ENCODE data around the gene FSTL1. TPM values are rescaled to one million over a fixed set of nuclear protein-coding genes. Genes with fewer than 3 reads are reported as not detected.

Gene FSTL1
- total and polyA plus RNA-seq, 2 donors: 27.1 to 53.5 TPM

DNA sequence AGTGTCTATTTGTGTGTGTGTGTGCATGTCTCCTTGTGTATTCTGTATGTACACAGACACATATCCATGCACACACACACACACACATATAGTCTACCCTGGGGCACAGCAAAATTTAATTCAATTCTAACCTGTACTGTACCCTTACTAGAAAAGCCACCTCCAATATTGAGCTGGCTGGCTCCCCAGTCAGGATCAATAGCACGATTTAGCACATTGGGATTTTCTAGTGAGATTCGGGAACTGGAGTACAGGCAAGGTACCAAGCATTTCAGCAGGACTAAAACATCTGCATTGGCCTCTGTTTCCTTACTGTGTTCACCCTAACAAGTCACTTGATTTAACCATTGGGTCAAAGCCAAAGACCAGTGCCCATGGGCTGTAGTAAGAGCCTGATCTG, 13.2 kb downstream of the FSTL1 start:
- Histone ChIP-seq H3K9me3 (ENCODE audit: control insufficient read depth in 2 of 2, insufficient read depth in 1 of 2, low read length in 1 of 2) (no peaks in the 10 kb centered on the region), H3K4me1 (ENCODE audit: control insufficient read depth in 2 of 2, insufficient read depth in 2 of 2, low read length in 2 of 2) (no peaks in the 10 kb centered on the region), H3K27me3 (ENCODE audit: control insufficient read depth in 2 of 2, insufficient read depth in 1 of 2, low read length in 1 of 2) (no peaks in the 10 kb centered on the region), H3K27ac (ENCODE audit: low read depth in 1 of 2, low read length in 1 of 2) (no peak overlapping the region), H3K36me3 (ENCODE audit: control insufficient read depth in 2 of 2, insufficient read depth in 2 of 2, low read length in 1 of 2) (no peaks in the 10 kb centered on the region), H3K4me3 (ENCODE audit: low read length in 2 of 2) (no peak overlapping the region)
- 97% methylated on average over 2 of the region's 2 CpGs for WGBS
- DNase-seq (ENCODE audit: low read depth in 6 of 9, low spot score in 9 of 9): no peak

DNA sequence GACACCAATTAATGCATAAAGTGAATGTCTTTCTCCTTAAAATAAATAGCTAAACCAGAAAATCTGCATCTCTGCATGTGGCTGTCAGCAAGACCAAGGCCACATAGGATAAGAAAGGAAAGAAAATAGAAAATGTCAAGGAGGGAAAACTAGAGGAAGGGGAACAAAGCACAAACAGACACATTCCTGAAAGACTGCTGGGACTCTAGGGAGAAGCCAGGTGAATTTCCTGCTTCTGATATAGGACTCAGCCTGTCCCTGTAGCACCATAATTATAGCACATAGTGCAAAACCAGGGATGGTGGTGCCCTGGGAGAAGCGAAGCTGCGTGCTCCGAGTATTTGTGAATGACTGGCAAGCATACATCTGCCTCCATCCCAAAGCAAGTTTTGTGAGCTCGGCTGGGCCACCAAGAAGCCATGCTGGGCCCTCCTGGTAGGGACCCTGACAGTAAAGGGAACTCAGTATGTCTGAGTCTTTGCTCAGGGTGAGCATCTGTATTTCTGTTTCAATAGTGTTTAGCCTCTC, 14.2 kb downstream of the FSTL1 start:
- no peaks in the 10 kb centered on the region for H3K27me3 ChIP-seq (ENCODE audit: control insufficient read depth in 2 of 2, insufficient read depth in 1 of 2, low read length in 1 of 2)
- no peaks in the 10 kb centered on the region for H3K9me3 ChIP-seq (ENCODE audit: control insufficient read depth in 2 of 2, insufficient read depth in 1 of 2, low read length in 1 of 2)
- H3K36me3 ChIP-seq (ENCODE audit: control insufficient read depth in 2 of 2, insufficient read depth in 2 of 2, low read length in 1 of 2): no peaks in the 10 kb centered on the region
- DNase-seq (ENCODE audit: low read depth in 6 of 9, low spot score in 9 of 9): no peak
- H3K4me3 ChIP-seq (ENCODE audit: low read length in 2 of 2): no peak overlapping the region
- no peak overlapping the region for H3K27ac ChIP-seq (ENCODE audit: low read depth in 1 of 2, low read length in 1 of 2)
- H3K4me1 ChIP-seq (ENCODE audit: control insufficient read depth in 2 of 2, insufficient read depth in 2 of 2, low read length in 2 of 2): no peaks in the 10 kb centered on the region
- 97% methylated on average over 4 of the region's 4 CpGs for WGBS

DNA sequence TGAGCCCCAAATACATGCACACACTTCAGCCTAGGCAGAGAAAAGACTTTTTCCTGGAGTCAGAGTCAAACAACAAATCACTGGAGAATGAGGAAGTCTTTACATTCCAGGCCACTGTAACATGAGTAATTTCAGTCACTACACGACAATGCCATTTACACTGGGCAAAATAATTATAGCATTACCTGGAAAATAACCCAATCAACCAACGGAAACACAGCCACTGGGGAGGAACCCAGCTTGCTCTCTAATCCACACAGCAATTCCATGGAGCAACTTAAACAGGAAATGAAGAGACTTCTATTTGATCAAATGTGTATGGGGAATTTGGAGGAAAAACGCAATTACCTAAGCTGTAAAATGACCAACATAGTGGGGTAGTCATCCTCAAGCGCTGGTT, 15.2 kb downstream of the FSTL1 start:
- no peaks in the 10 kb centered on the region for H3K27me3 ChIP-seq (ENCODE audit: control insufficient read depth in 2 of 2, insufficient read depth in 1 of 2, low read length in 1 of 2)
- no peak overlapping the region for H3K27ac ChIP-seq (ENCODE audit: low read depth in 1 of 2, low read length in 1 of 2)
- no peaks in the 10 kb centered on the region for H3K4me1 ChIP-seq (ENCODE audit: control insufficient read depth in 2 of 2, insufficient read depth in 2 of 2, low read length in 2 of 2)
- H3K36me3 ChIP-seq (ENCODE audit: control insufficient read depth in 2 of 2, insufficient read depth in 2 of 2, low read length in 1 of 2): no peaks in the 10 kb centered on the region
- no peak overlapping the region for H3K4me3 ChIP-seq (ENCODE audit: low read length in 2 of 2)
- 80% methylated on average over 4 of the region's 4 CpGs for WGBS
- no peaks in the 10 kb centered on the region for H3K9me3 ChIP-seq (ENCODE audit: control insufficient read depth in 2 of 2, insufficient read depth in 1 of 2, low read length in 1 of 2)
- no peak for DNase-seq (ENCODE audit: low read depth in 6 of 9, low spot score in 9 of 9)

GRCh38 chr3:120433662-120434331, 17.0 kb downstream of the FSTL1 start:
- Histone ChIP-seq H3K27ac (ENCODE audit: low read depth in 1 of 2, low read length in 1 of 2) (no peak overlapping the region), H3K4me1 (ENCODE audit: control insufficient read depth in 2 of 2, insufficient read depth in 2 of 2, low read length in 2 of 2) (no peaks in the 10 kb centered on the region), H3K9me3 (ENCODE audit: control insufficient read depth in 2 of 2, insufficient read depth in 1 of 2, low read length in 1 of 2) (no peaks in the 10 kb centered on the region), H3K36me3 (ENCODE audit: control insufficient read depth in 2 of 2, insufficient read depth in 2 of 2, low read length in 1 of 2) (no peaks in the 10 kb centered on the region), H3K4me3 (ENCODE audit: low read length in 2 of 2) (no peak overlapping the region), H3K27me3 (ENCODE audit: control insufficient read depth in 2 of 2, insufficient read depth in 1 of 2, low read length in 1 of 2) (no peaks in the 10 kb centered on the region)
- 98% methylated on average over 4 of the region's 4 CpGs for WGBS
- DNase-seq (ENCODE audit: low read depth in 6 of 9, low spot score in 9 of 9): no peak

- Histone ChIP-seq H3K36me3 (ENCODE audit: control insufficient read depth in 2 of 2, insufficient read depth in 2 of 2, low read length in 1 of 2) (no peaks in the 10 kb centered on the region), H3K4me3 (ENCODE audit: low read length in 2 of 2) (no peak overlapping the region), H3K9me3 (ENCODE audit: control insufficient read depth in 2 of 2, insufficient read depth in 1 of 2, low read length in 1 of 2) (no peaks in the 10 kb centered on the region), H3K4me1 (ENCODE audit: control insufficient read depth in 2 of 2, insufficient read depth in 2 of 2, low read length in 2 of 2) (no peaks in the 10 kb centered on the region), H3K27me3 (ENCODE audit: control insufficient read depth in 2 of 2, insufficient read depth in 1 of 2, low read length in 1 of 2) (no peaks in the 10 kb centered on the region), H3K27ac (ENCODE audit: low read depth in 1 of 2, low read length in 1 of 2) (no peak overlapping the region)
- WGBS: 95% methylated on average over 4 of the region's 4 CpGs
- DNase-seq (ENCODE audit: low read depth in 6 of 9, low spot score in 9 of 9): no peak
Observed at GRCh38 chr3:120432150-120432860, 18.5 kb downstream of the FSTL1 start.

- WGBS: 93% methylated on average over 1 of the region's 1 CpG
- no peak overlapping the region for H3K27ac ChIP-seq (ENCODE audit: low read depth in 1 of 2, low read length in 1 of 2)
Observed at GRCh38 chr3:120429921-120430361, 20.9 kb downstream of the FSTL1 start.

DNA sequence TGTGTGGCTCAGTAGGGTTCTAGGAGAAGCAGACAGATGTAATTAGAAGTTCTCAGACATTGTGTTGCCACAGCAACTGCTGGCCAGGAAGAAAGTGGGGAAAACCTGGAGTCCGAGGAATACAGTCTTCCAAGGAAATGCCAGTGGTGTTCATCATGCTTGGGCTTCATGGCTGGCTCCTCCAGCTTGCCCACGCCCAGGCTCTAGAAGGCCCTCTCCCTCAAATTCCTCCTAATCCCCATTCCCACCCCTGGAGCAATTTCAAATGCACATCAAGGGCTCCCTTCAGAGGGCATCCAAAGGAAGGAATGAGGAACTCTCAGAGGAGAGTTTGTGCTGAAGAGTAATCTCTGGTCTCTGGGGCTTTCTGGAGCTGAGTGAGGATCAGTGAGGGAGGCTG, 21.9 kb downstream of the FSTL1 start:
- H3K4me1 ChIP-seq (ENCODE audit: control insufficient read depth in 2 of 2, insufficient read depth in 2 of 2, low read length in 2 of 2): peaks cover 0 to 9% of the 10 kb centered on the region in 2 donors
- H3K27me3 ChIP-seq (ENCODE audit: control insufficient read depth in 2 of 2, insufficient read depth in 1 of 2, low read length in 1 of 2): no peaks in the 10 kb centered on the region
- WGBS: 95% methylated on average over 2 of the region's 2 CpGs
- no peaks in the 10 kb centered on the region for H3K9me3 ChIP-seq (ENCODE audit: control insufficient read depth in 2 of 2, insufficient read depth in 1 of 2, low read length in 1 of 2)
- no peak overlapping the region for H3K4me3 ChIP-seq (ENCODE audit: low read length in 2 of 2)
- H3K36me3 ChIP-seq (ENCODE audit: control insufficient read depth in 2 of 2, insufficient read depth in 2 of 2, low read length in 1 of 2): no peaks in the 10 kb centered on the region
- no peak for DNase-seq (ENCODE audit: low read depth in 6 of 9, low spot score in 9 of 9)
- no peak overlapping the region for H3K27ac ChIP-seq (ENCODE audit: low read depth in 1 of 2, low read length in 1 of 2)

More at GRCh38 chr3:120429921-120430361, 20.9 kb downstream of the FSTL1 start:
- no peaks in the 10 kb centered on the region for H3K9me3 ChIP-seq (ENCODE audit: control insufficient read depth in 2 of 2, insufficient read depth in 1 of 2, low read length in 1 of 2)
- H3K4me1 ChIP-seq (ENCODE audit: control insufficient read depth in 2 of 2, insufficient read depth in 2 of 2, low read length in 2 of 2): peaks cover 0 to 5% of the 10 kb centered on the region in 2 donors
- H3K36me3 ChIP-seq (ENCODE audit: control insufficient read depth in 2 of 2, insufficient read depth in 2 of 2, low read length in 1 of 2): no peaks in the 10 kb centered on the region
- no peaks in the 10 kb centered on the region for H3K27me3 ChIP-seq (ENCODE audit: control insufficient read depth in 2 of 2, insufficient read depth in 1 of 2, low read length in 1 of 2)
- no peak for DNase-seq (ENCODE audit: low read depth in 6 of 9, low spot score in 9 of 9)
- H3K4me3 ChIP-seq (ENCODE audit: low read length in 2 of 2): no peak overlapping the region

DNA sequence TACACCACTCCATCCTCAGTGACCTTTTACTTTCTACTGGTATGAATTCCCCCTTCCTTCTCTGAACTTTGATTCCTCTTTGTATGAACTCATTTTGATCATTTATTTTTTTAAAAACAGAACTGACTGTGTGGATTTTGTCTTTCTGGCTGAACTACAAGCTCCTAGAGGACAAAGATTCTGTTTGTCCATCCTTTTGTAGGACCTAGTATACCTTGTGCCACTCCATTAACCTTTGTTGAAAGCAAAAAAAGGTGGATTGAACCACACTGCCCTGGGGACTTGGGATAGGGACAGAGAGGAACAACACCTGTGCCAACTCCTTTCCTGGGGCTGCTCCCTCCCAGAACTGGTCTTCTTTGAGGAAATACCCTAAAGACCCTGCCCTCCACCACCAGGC, 23.6 kb downstream of the FSTL1 start:
- no peak overlapping the region for H3K27ac ChIP-seq (ENCODE audit: low read depth in 1 of 2, low read length in 1 of 2)
- no peaks in the 10 kb centered on the region for H3K27me3 ChIP-seq (ENCODE audit: control insufficient read depth in 2 of 2, insufficient read depth in 1 of 2, low read length in 1 of 2)
- no peaks in the 10 kb centered on the region for H3K36me3 ChIP-seq (ENCODE audit: control insufficient read depth in 2 of 2, insufficient read depth in 2 of 2, low read length in 1 of 2)
- H3K9me3 ChIP-seq (ENCODE audit: control insufficient read depth in 2 of 2, insufficient read depth in 1 of 2, low read length in 1 of 2): no peaks in the 10 kb centered on the region
- H3K4me1 ChIP-seq (ENCODE audit: control insufficient read depth in 2 of 2, insufficient read depth in 2 of 2, low read length in 2 of 2): peaks cover 0 to 10% of the 10 kb centered on the region in 2 donors
- H3K4me3 ChIP-seq (ENCODE audit: low read length in 2 of 2): no peak overlapping the region
- DNase-seq (ENCODE audit: low read depth in 6 of 9, low spot score in 9 of 9): no peak

- H3K36me3 ChIP-seq (ENCODE audit: control insufficient read depth in 2 of 2, insufficient read depth in 2 of 2, low read length in 1 of 2): no peaks in the 10 kb centered on the region
- H3K4me1 ChIP-seq (ENCODE audit: control insufficient read depth in 2 of 2, insufficient read depth in 2 of 2, low read length in 2 of 2): peaks cover 0 to 10% of the 10 kb centered on the region in 2 donors
- no peak overlapping the region for H3K4me3 ChIP-seq (ENCODE audit: low read length in 2 of 2)
- peak in 1 of 9 donors; percentile 17 for DNase-seq (ENCODE audit: low read depth in 6 of 9, low spot score in 9 of 9)
- H3K27me3 ChIP-seq (ENCODE audit: control insufficient read depth in 2 of 2, insufficient read depth in 1 of 2, low read length in 1 of 2): no peaks in the 10 kb centered on the region
- no peak overlapping the region for H3K27ac ChIP-seq (ENCODE audit: low read depth in 1 of 2, low read length in 1 of 2)
- 90% methylated on average over 1 of the region's 1 CpG for WGBS
- no peaks in the 10 kb centered on the region for H3K9me3 ChIP-seq (ENCODE audit: control insufficient read depth in 2 of 2, insufficient read depth in 1 of 2, low read length in 1 of 2)
Observed at GRCh38 chr3:120425572-120426250, 25.1 kb downstream of the FSTL1 start.
